ENCODE results near the gene CLDN9.

Gene CLDN9

DNA sequence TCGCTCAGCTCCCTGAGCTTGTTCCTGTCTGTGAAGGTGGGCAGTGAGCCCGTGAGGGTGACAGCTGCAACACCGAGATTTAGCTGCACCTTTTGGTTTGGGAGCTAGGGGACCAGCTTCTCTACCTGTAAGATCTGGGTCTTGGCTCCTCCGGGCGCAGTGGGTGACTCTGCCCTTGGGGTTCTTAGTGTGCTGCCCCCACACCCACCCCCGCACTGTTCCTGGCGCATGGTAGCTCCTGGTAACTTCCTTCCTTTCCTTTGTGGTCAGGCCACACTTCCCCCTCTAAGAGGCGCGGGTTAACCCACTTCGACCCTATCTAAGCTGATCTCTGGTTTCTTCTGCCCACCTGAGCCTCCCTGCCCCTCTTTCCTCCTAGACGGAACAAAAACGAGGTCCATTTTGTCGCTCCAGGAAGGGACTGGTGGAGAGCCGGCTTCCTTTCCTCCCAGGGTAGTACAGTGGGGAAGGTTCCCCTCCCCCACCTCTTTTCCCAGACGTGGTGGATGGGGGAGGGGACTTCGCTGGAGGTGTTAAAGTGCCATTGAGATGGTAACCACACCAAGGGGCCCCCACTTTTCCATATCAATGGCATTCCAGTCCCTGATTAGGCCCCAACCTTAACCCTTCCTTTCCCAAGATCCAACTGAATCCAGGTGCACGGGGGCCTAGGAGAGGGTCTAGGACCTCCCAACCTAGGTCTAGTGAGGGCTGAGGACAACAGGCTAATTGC, 4.6 kb upstream of the CLDN9 start:
- Histone ChIP-seq H3K4me1 (ENCODE audit: control insufficient read depth, insufficient read depth, low read depth, low read length) (peaks cover 34% of the 10 kb centered on the region), H2BK12ac (ENCODE audit: low read length in 2 of 2) (no peak overlapping the region), H2AFZ (ENCODE audit: low read depth, low read length) (no peak overlapping the region), H3K9ac (ENCODE audit: low read length) (no peak overlapping the region), H4K91ac (ENCODE audit: low read length) (no peak overlapping the region), H3K27ac (ENCODE audit: low read length, poor library complexity, severe bottlenecking) (no peak overlapping the region), H3K27me3 (ENCODE audit: control insufficient read depth in 1 of 2, insufficient read depth in 1 of 2, low read length in 2 of 2) (peaks cover 75 to 81% of the 10 kb centered on the region in 2 experiments), H2BK5ac (ENCODE audit: low read depth, low read length, poor library complexity, severe bottlenecking) (no peak overlapping the region), H3K4me2 (ENCODE audit: low read length, poor library complexity, severe bottlenecking) (no peak overlapping the region), H2AK5ac (ENCODE audit: low read length, severe bottlenecking) (no peak overlapping the region), H2BK120ac (ENCODE audit: low read depth, low read length) (no peak overlapping the region), H3K18ac (ENCODE audit: low read depth in 1 of 2, low read length in 2 of 2) (no peak overlapping the region), H3K79me1 (replicated peaks; ENCODE audit: low read length, poor library complexity, severe bottlenecking) (no peaks in the 10 kb centered on the region), H3K36me3 (ENCODE audit: control insufficient read depth in 1 of 2, insufficient read depth in 2 of 2, low read depth in 1 of 2, low read length in 2 of 2) (no peaks in the 10 kb centered on the region), H3K4me3 (ENCODE audit: insufficient read depth in 1 of 2, low read depth in 1 of 2, low read length in 2 of 2) (no peak overlapping the region), H3K23ac (ENCODE audit: low read length in 2 of 2) (no peak overlapping the region), H3K9me3 (ENCODE audit: control insufficient read depth, low read length) (no peaks in the 10 kb centered on the region), H2BK15ac (ENCODE audit: low read depth, poor library complexity, severe bottlenecking) (no peak overlapping the region), H4K8ac (ENCODE audit: low read length) (no peak overlapping the region), H3K4ac (ENCODE audit: low read depth in 1 of 2, low read length in 2 of 2) (peak overlapping the region in 1 of 2 experiments; percentile 64), H3K14ac (ENCODE audit: low read length in 2 of 2) (no peak overlapping the region)
- 18% methylated on average over 12 of the region's 17 CpGs for WGBS
- DNase-seq = no peak

GRCh38 chr16:3008690-3009037, 4.1 kb upstream of the CLDN9 start:
- no peak overlapping the region for H2BK12ac ChIP-seq (ENCODE audit: low read length in 2 of 2)

DNA sequence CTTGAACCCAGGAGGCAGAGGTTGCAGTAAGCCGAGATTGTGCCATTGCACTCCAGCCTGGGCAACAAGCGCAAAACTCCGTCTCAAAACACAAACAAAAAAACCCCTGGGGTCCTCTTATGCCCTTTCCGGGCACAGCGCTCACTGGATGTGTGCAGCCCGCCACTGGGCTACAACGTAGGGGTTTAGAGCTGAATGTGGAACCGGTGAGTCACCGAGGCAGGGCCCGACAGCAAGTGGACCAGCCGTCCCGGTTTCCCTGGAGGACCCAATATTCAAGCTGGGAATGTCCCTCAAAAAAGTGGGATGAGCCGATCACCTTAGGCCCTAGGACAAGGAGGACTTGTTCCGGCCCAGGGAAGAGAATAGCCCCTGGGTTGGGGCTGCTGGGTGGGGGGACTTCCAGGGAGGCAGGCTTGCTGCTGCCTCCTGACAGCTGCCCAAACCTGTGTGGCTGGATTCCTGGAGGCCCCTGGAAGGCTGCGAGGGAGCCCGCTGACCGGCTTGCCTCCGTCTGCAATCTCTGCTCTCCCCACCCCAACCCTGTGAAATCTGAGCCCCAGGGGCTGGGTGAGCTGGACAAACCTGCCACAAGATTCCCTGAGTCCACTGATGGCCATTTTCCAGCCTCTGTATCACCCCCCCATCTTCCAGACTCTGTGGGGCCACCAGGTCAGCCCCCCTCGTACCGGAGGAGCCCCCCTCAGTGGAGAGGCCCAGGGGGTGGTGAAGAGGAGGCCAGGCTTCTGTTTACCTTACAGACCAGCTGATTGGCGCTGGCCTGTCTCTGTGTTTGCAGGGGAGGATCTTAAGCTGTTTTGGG, 2.9 kb upstream of the CLDN9 start:
- no peak overlapping the region for H2BK15ac ChIP-seq (ENCODE audit: low read depth, poor library complexity, severe bottlenecking)
- H3K36me3 ChIP-seq (ENCODE audit: control insufficient read depth in 1 of 2, insufficient read depth in 2 of 2, low read depth in 1 of 2, low read length in 2 of 2) = no peaks in the 10 kb centered on the region
- no peak overlapping the region for H3K4me3 ChIP-seq (ENCODE audit: insufficient read depth in 1 of 2, low read depth in 1 of 2, low read length in 2 of 2)
- peak; percentile 30 for DNase-seq
- peaks cover 89 to 93% of the 10 kb centered on the region in 2 experiments for H3K27me3 ChIP-seq (ENCODE audit: control insufficient read depth in 1 of 2, insufficient read depth in 1 of 2, low read length in 2 of 2)
- H3K9ac ChIP-seq (ENCODE audit: low read length) = no peak overlapping the region
- no peak overlapping the region for H3K23ac ChIP-seq (ENCODE audit: low read length in 2 of 2)
- no peak overlapping the region for H3K4ac ChIP-seq (ENCODE audit: low read depth in 1 of 2, low read length in 2 of 2)
- H2BK120ac ChIP-seq (ENCODE audit: low read depth, low read length) = no peak overlapping the region
- H3K14ac ChIP-seq (ENCODE audit: low read length in 2 of 2) = no peak overlapping the region
- no peaks in the 10 kb centered on the region for H3K79me1 ChIP-seq (replicated peaks; ENCODE audit: low read length, poor library complexity, severe bottlenecking)
- H3K4me2 ChIP-seq (ENCODE audit: low read length, poor library complexity, severe bottlenecking) = no peak overlapping the region
- no peak overlapping the region for H3K18ac ChIP-seq (ENCODE audit: low read depth in 1 of 2, low read length in 2 of 2)
- no peak overlapping the region for H2BK5ac ChIP-seq (ENCODE audit: low read depth, low read length, poor library complexity, severe bottlenecking)
- no peak overlapping the region for H4K91ac ChIP-seq (ENCODE audit: low read length)
- no peak overlapping the region for H4K8ac ChIP-seq (ENCODE audit: low read length)
- 19% methylated on average over 19 of the region's 21 CpGs for WGBS
- H3K4me1 ChIP-seq (ENCODE audit: control insufficient read depth, insufficient read depth, low read depth, low read length) = peaks cover 32% of the 10 kb centered on the region
- no peaks in the 10 kb centered on the region for H3K9me3 ChIP-seq (ENCODE audit: control insufficient read depth, low read length)
- no peak overlapping the region for H2AK5ac ChIP-seq (ENCODE audit: low read length, severe bottlenecking)
- H3K27ac ChIP-seq (ENCODE audit: low read length, poor library complexity, severe bottlenecking) = no peak overlapping the region
- no peak overlapping the region for H2AFZ ChIP-seq (ENCODE audit: low read depth, low read length)
- H2BK12ac ChIP-seq (ENCODE audit: low read length in 2 of 2) = no peak overlapping the region

More at GRCh38 chr16:3008690-3009037, 4.1 kb upstream of the CLDN9 start:
- no peak overlapping the region for H3K4me3 ChIP-seq (ENCODE audit: insufficient read depth in 1 of 2, low read depth in 1 of 2, low read length in 2 of 2)
- no peak overlapping the region for H4K8ac ChIP-seq (ENCODE audit: low read length)
- H3K36me3 ChIP-seq (ENCODE audit: control insufficient read depth in 1 of 2, insufficient read depth in 2 of 2, low read depth in 1 of 2, low read length in 2 of 2) = no peaks in the 10 kb centered on the region
- DNase-seq = no peak
- H2BK120ac ChIP-seq (ENCODE audit: low read depth, low read length) = no peak overlapping the region
- H3K23ac ChIP-seq (ENCODE audit: low read length in 2 of 2) = peak overlapping the region in 1 of 2 experiments; percentile 9
- no peak overlapping the region for H2AFZ ChIP-seq (ENCODE audit: low read depth, low read length)
- no peak overlapping the region for H2BK5ac ChIP-seq (ENCODE audit: low read depth, low read length, poor library complexity, severe bottlenecking)
- H2BK15ac ChIP-seq (ENCODE audit: low read depth, poor library complexity, severe bottlenecking) = no peak overlapping the region
- H3K4ac ChIP-seq (ENCODE audit: low read depth in 1 of 2, low read length in 2 of 2) = no peak overlapping the region
- H3K4me1 ChIP-seq (ENCODE audit: control insufficient read depth, insufficient read depth, low read depth, low read length) = peaks cover 37% of the 10 kb centered on the region
- no peak overlapping the region for H4K91ac ChIP-seq (ENCODE audit: low read length)
- no peak overlapping the region for H2AK5ac ChIP-seq (ENCODE audit: low read length, severe bottlenecking)
- H3K27ac ChIP-seq (ENCODE audit: low read length, poor library complexity, severe bottlenecking) = no peak overlapping the region
- peaks cover 80 to 87% of the 10 kb centered on the region in 2 experiments for H3K27me3 ChIP-seq (ENCODE audit: control insufficient read depth in 1 of 2, insufficient read depth in 1 of 2, low read length in 2 of 2)
- no peak overlapping the region for H3K9ac ChIP-seq (ENCODE audit: low read length)
- H3K79me1 ChIP-seq (replicated peaks; ENCODE audit: low read length, poor library complexity, severe bottlenecking) = no peaks in the 10 kb centered on the region
- no peak overlapping the region for H3K18ac ChIP-seq (ENCODE audit: low read depth in 1 of 2, low read length in 2 of 2)
- H3K9me3 ChIP-seq (ENCODE audit: control insufficient read depth, low read length) = no peaks in the 10 kb centered on the region
- 32% methylated on average over 4 of the region's 4 CpGs for WGBS
- H3K4me2 ChIP-seq (ENCODE audit: low read length, poor library complexity, severe bottlenecking) = no peak overlapping the region
- no peak overlapping the region for H3K14ac ChIP-seq (ENCODE audit: low read length in 2 of 2)

DNA sequence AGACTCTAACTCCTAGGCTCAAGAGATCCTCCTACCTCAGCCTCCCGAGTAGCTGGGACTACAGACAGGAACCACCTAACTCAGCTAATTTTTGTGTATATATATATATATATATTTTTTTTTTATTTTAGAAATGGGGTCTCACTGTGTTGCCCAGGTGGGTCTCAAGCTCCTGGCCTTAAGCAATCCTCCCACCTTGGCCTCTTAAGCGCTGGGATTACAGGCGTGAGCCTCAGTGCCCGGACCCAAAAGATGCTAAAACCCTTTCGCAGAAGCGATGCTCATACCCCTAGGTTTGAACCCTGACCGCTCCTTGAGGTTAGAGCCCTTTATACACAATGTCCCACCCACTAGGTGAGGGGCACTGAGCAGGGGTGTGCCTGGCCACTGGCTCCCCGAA, 2.2 kb upstream of the CLDN9 start:
- Histone ChIP-seq H3K4me1 (ENCODE audit: control insufficient read depth, insufficient read depth, low read depth, low read length) (peaks cover 31% of the 10 kb centered on the region), H3K27me3 (ENCODE audit: control insufficient read depth in 1 of 2, insufficient read depth in 1 of 2, low read length in 2 of 2) (peaks cover 89 to 91% of the 10 kb centered on the region in 2 experiments), H2BK5ac (ENCODE audit: low read depth, low read length, poor library complexity, severe bottlenecking) (no peak overlapping the region), H2BK12ac (ENCODE audit: low read length in 2 of 2) (no peak overlapping the region), H3K36me3 (ENCODE audit: control insufficient read depth in 1 of 2, insufficient read depth in 2 of 2, low read depth in 1 of 2, low read length in 2 of 2) (no peaks in the 10 kb centered on the region), H4K91ac (ENCODE audit: low read length) (peak overlapping the region; percentile 80), H4K8ac (ENCODE audit: low read length) (peak overlapping the region; percentile 20), H3K9ac (ENCODE audit: low read length) (no peak overlapping the region), H3K14ac (ENCODE audit: low read length in 2 of 2) (no peak overlapping the region), H3K79me1 (replicated peaks; ENCODE audit: low read length, poor library complexity, severe bottlenecking) (no peaks in the 10 kb centered on the region), H2BK15ac (ENCODE audit: low read depth, poor library complexity, severe bottlenecking) (no peak overlapping the region), H3K4me3 (ENCODE audit: insufficient read depth in 1 of 2, low read depth in 1 of 2, low read length in 2 of 2) (no peak overlapping the region), H2BK120ac (ENCODE audit: low read depth, low read length) (no peak overlapping the region), H2AK5ac (ENCODE audit: low read length, severe bottlenecking) (no peak overlapping the region), H3K9me3 (ENCODE audit: control insufficient read depth, low read length) (no peaks in the 10 kb centered on the region), H3K18ac (ENCODE audit: low read depth in 1 of 2, low read length in 2 of 2) (no peak overlapping the region), H3K27ac (ENCODE audit: low read length, poor library complexity, severe bottlenecking) (no peak overlapping the region), H3K23ac (ENCODE audit: low read length in 2 of 2) (no peak overlapping the region), H3K4me2 (ENCODE audit: low read length, poor library complexity, severe bottlenecking) (no peak overlapping the region), H3K4ac (ENCODE audit: low read depth in 1 of 2, low read length in 2 of 2) (no peak overlapping the region), H2AFZ (ENCODE audit: low read depth, low read length) (no peak overlapping the region)
- DNase-seq = no peak
- 92% methylated on average over 7 of the region's 8 CpGs for WGBS
